Activated CD8-positive, alpha-beta memory T cell treated with anti-CD3 and anti-CD28 coated beads, Interleukin-2, amount 50 U/mL, for 4 hours (primary cell): ENCODE measurements around the gene RPS6KA1.
"Not testable (repeated sequence)": the region's sequence is repeated elsewhere in the genome, so short reads cannot be mapped to it uniquely, and the experiment has no call there.

ENCODE experiments used
- DNase-seq: peaks from one replicate; pipeline ENCODE4 v3.0.0-alpha.2; 2020

The RPS6KA1 gene

DNA sequence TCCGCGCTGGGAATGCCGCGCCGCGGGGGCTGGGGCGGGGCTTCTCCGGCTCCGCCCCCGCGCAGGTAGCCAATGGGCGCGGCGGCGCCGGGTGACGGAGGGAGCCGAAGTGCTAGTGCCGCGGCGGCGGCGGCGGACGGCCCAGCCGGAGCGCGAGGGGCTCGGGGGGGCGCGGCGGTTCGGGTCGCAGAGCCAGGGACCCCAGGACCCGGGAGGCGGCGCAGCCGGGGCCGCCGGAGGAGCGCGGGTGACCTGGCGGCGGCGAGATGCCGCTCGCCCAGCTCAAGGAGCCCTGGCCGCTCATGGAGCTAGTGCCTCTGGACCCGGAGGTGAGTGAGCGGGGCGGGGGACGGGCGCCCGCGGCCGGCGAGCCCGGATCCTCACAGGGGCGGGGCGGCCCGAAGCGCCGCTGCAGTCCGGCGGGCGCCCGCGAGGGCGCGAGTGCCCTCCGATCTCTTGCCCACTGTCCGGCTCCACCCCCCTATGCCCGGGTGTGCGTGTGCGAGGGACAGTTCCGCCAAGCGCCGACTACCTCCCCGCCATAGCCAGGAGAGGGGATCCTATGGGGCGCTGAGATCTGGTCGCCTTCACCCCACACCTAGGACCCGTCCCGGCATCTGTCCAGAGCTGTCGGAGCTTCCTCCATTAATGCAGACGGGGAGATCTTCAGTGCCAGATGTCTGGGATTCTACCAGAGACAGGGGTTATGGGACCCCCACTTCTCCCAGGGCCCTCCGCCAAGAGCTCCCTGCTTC is at the start of gene RPS6KA1:
Gene RPS6KA1 (plus strand): TSS at position 107 of the 755 bp plus-strand sequence. CDS start 160 bp downstream, at position 267.
- DNase-seq: peak; percentile 68

DNA sequence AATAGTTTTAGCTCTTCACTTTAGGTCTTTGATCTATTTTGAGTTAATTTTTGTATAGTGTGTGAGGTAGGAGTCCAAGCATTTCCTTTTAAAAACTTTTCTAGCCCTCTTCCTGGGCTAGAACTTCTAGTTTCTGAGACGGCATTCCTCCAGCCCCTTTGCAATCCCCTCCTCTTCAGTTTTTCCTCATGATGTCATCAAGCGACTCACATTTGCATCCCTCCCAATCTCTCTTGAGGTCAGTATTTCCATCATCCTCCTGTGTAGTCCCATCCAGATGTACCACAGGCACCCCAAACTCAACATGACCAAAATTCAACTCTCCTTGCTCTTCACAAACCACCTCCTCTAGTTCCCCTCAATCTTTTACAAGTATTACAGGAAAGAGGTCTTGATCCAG is 46.6 kb upstream of the RPS6KA1 start:
- DNase-seq: no peak

DNA sequence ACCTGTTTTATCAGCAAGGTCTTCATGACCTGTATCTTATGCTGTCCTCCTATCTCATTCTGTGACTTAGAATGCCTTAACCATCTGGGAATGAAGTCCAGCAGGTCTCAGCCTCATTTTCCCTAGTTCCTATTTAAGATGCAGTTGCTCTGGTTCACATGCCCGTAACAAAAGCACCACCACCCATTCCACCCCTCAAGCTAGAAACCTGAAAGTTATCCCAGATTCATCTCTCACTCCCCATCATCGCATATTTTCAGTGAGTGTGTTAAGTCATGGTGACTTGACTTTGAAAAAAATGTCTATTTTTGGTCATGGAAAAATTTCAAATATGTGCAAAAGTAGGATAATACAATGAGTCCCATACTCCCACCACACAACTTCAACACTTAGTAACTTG is 45.6 kb upstream of the RPS6KA1 start:
- DNase-seq: no peak

DNA sequence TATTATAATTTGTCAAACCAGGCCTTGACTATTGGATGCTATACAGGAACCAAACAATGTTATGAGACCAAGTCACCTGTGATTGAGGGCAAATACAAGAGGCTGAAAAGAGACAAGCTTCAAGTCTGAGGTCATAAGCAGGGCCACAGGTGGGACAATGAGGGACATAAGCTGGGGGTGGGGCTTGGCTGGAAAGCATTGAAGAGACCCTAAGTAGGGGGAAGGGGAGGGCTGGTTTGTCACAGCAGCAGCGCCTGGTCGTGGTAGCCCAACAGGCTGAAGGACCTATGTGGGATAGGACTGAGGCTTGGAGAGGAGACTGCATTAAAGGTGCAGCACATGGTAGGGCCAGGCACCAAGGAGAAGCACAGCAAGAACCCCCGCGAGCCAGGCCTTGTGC is 39.4 kb upstream of the RPS6KA1 start:
- DNase-seq: no peak

DNA sequence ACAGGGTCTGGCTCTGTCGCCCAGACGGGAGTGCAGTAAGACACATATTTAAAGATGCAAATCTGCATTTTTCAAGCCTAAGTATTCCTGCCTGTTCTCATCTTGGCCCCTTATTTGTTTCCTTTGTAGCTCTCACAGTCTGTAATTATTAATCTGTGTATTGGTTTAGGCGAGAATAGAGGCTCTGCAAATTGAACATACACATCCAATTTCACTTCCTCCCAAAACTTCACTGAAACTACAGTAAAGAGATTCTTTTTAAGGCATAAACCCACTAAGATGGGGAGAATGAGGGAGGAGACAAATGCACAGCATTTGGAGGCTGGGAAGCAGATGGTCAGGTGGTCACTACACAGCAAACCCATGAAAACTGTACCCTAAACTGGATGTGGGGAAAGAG is 36.3 kb upstream of the RPS6KA1 start:
- DNase-seq: no peak

DNA sequence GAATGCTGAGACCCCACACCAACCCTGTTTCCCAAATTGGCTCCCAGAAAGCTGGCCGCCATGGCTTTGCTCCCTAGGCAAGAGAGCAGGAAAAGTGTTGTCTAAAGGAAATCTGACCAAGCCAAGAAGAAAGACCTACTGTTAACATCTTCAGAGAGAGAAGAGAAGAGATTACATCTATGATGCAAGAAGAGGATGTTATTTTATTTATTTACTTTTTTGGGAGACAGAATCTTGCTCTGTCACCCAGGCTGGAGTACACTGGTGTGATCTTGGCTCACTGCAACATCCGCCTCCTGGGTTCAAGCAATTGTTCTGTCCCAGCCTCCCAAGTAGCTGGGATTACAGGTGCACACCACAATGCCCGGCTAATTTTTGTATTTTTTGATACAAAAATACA is 35.6 kb upstream of the RPS6KA1 start:
- no peak for DNase-seq

DNA sequence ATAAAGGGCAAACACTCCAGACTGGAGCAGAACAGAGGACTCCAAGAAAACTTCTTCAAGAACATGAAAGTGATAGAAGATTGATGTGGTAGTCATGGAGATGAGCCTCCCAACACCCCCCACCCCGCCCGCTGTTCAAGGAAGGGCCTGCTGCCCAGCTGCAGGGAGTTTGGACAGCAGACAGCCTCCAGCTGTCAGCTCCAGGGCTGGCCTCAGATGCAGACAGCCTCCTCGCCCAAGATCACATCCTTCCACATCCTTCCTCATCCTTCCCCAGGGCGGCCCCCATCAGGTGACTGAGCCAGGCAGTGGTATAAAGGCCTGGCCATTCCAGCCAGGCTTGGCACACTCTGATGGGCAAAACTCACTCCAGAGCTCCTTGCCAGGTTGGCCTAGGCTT is 32.7 kb upstream of the RPS6KA1 start:
- no peak for DNase-seq

DNA sequence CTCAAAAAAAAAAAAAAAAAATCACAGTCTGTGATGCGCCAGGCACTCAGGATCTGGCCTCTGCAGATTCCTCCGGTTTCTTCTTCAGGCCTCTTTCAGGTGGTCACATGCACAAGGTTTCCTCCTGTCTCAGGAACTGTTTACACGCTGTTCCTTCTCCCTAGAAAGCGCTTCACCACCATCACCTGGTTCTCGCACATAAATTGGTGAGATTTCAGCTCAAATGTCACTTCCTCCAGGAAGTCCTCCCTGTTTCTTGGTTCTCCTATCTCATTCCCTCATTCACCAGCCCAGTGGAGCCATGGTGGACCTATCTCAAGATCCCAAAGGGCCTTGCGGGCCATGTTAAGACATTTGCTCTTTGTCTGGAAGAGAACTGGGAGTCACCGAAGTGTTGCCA is 30.7 kb upstream of the RPS6KA1 start:
- no peak for DNase-seq

DNA sequence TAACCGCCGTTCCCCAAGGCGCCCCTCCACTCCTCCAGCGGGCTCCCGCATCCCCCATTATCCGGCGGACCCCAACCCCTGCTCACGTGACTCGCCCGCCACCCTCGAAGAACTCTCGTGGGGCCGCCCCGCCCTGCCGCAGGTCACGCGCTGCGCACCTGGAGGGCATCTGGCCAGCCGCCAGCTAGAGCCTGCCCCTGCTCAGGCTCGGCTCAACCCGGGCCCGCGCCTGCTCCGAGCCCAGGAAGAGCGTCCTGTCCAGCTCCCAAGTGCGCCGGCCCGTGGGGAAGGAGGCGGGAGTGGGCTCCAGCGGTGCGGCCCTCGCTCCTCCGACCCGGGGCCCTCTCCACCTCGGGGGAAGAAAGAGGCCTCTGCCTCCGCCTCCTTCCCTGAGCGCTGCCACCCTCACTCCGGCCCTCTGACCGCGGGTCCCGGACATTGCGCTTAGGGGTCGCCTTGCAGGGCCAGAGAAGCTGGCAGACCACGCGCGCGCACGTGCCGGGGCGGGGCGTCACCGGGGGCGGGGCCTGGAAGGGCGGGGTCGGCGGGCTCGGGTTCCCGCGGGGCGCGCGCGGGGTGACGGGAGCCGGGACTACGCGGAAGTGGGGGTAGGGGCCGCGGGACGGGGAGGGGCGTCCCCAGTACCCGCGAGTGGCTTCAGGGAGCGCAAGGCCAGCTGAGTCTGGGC is 28.9 kb upstream of the RPS6KA1 start:
- DNase-seq: peak; percentile 93

DNA sequence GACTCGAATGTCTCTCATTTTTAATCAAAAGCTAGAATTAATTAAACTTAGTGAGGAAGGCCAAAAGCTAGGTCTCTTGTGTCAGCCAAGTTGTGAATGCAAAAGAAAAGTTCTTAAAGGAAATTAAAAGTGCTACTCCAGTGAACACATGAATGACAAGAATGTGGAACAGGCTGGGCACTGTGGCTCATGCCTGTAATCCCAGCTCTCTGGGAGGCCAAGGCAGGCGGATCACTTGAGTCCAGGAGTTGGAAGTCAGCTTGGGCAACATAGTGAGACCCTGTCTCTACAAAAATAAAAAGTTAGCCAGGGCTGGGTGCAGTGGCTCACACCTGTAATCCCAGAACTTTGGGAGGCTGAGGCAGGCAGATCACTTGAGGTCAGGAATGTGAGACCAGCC is 18.9 kb upstream of the RPS6KA1 start:
- not testable (repeated sequence) for DNase-seq

DNA sequence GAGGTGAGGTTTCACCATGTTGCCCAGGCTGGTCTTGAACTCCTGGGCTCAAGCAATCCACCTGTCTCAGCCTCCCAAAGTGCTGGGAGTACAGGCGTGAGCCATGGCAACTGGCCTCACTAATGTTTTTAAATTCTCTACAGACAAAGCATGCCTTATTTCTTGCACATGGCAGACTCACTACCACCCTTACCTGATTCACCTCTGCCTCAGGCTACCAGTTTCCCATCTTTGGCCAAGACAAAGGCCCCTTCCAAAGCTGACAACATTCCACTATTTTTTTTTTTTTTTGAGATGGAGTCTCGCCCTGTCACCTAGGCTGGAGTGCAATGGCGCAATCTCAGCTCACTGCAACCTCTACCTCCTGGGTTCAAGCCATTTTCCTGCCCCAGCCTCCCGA is 13.7 kb upstream of the RPS6KA1 start:
- DNase-seq: not testable (repeated sequence)

DNA sequence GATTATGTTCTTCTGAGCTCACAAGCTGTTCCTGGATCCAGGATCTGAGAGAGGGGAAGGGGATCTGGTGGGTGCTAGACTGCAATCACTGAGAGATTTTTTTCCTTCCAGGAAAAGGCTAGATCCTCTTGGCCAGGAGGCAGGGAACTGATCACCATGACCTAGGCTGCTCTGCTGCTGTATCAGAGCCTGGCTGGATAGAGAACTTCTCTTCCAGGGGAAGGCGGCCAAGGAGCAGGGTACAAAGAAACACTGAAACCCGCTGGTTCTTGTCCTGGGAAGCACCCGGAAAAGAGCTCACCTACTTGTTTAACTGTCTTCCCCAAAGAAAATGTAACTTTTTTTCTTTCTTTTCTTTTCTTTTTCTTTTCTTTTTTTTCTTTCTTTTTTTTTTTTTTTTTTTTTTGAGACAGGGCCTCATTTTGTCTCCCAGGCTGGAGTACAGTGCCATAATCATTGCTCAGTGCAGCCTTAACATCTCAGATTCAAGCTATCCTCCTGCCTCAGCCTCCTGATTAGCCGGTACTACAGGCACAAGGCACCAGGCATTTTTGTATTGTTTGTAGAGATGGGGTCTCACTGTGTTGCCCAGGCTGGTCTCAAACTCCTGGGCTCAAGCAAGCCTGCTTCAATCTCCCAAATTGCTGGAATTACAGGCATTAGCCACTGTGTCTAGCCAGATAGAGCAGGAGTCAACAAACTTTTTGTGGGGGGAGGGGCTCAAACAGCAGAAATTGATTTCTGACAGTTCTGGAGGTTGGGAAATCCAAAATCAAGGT is 12.4 kb upstream of the RPS6KA1 start:
- DNase-seq: no peak

DNA sequence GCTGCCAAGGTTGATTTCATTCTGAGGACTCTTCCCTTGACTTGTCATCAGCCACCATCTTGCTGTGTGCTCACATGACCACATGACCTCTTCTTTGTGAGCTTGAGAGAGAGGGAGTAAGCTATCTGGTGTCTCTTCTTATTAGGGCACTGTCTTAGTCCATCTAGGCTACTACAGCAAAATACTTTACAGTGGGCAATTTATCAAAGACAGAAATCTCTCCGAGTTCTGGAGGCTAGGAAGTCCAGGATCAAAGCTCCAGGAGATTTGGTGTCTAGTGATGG is 11.9 kb upstream of the RPS6KA1 start:
- no peak for DNase-seq

DNA sequence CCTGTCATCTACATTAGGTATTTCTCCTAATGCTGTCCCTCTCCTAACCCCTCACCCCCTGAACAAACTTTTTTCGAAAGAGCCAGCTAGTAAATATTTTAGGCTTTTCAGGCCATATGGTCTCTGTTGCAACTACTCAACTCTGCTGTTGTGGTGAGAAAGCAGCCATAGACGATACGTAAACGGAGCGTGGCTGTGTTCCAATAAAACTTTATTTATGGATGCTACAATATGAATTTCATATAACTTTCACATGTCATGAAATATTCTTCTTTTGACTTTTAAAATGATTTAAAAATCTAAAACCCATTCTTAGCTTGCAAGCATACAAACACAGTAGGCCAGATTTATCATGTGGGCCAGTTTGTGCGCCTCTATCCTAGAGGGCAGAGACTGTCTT is 11.2 kb upstream of the RPS6KA1 start:
- no peak for DNase-seq

DNA sequence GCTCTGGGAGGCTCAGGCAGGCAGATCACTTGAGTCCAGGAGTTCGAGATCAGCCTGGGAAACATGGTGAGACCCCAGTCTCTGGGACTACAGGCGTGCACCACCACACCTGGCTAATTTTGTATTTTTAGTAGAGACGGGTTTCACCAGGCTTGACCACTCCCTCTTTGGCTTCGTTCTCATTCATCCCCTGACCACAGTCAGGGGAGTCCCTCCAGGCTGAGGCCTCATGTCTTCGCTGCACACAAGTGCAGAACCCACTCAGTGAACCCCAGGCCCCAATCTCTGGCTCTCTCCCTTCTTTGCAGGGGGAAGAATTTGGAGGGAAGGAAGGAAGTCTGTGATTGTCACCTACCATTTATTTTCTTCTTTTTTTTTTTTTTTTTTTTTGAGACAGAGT is 9.2 kb upstream of the RPS6KA1 start:
- no peak for DNase-seq

DNA sequence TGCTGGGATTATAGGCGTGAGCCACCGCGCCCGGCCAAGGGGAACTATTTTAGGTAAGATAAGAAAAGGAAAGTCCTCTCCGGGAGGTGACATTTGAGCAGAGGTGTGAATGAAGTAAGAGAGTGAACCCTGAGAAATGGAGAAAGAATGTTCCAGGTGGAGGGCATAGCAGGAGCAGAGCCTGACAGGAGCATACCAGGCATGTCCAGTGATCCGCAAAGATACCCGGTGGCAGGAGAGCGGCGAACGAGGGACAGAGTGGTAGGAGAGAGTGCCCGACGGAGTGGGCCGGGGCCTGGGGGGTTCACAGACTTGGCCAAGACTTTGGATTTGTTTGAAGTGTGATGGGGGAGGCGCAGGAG is 7.9 kb upstream of the RPS6KA1 start:
- no peak for DNase-seq

DNA sequence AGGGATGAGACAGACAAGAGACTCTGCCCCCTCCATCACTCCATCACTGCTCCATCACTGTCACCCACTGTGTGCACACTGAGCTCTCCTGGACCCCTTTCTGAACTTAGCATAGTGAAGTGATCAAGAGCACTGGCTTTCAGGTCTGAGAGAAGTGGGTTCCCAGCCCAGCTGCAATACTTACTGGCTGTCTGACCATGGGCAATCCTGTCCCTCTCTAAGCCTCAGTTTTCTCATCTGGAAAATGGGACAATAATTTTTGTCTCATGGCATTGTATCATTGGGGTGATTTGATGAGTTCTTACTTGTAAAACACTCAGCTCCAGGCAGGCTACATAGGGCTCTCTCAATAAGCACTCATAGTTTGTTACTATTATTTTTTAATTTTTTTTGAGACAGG is 7.5 kb upstream of the RPS6KA1 start:
- DNase-seq: no peak

DNA sequence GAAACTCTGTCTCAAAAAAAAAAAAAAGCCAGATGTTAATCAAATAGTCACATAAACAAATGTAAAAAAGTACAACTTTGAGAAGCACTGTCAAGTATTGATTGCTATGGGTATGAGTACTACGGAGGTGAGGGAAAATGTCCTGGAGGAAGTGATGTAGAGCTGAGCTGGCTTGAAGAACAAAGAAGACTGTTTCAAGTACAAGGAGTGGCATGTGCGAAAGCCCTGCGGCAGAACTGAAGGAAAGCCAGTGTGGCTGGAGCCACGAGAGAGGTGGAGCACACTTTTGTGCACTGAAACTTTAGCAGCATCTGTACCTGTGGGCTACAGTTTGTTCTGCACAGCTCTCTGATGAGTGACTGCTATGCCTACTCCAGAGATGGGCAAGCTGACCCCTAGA is 5.4 kb upstream of the RPS6KA1 start:
- no peak for DNase-seq

DNA sequence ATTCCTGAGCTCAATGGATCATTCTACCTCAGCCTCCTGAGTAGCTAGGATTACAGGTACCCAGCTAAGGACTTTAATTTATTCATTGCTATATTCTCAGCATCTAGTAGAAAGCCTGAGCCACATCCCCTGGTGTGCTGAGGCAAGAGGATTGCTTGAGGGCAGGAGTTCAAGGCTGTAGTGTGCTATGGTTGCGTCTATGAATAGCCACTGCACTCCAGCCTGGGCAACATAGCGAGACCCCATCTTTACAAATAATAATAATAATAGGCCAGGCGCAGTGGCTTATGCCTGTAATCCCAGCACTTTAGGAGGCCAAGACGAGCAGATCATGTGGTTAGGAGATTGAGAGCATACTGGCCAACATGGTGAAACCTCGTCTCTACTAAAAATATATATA is 3.3 kb upstream of the RPS6KA1 start:
- no peak for DNase-seq

DNA sequence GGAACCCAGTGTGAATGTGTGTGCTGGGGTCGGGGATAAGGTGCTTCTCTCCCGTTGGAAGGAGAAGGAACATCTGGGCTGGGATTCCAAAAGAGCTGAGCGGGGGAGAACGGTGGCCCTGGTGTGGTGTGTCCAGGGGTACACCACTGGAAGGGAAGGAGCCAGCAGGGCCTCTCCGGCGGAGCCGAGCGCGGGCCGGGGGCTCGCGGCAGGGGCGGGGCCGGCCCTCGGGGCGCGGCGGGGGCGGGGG is 231 bp upstream of the RPS6KA1 start:
- no peak for DNase-seq

DNA sequence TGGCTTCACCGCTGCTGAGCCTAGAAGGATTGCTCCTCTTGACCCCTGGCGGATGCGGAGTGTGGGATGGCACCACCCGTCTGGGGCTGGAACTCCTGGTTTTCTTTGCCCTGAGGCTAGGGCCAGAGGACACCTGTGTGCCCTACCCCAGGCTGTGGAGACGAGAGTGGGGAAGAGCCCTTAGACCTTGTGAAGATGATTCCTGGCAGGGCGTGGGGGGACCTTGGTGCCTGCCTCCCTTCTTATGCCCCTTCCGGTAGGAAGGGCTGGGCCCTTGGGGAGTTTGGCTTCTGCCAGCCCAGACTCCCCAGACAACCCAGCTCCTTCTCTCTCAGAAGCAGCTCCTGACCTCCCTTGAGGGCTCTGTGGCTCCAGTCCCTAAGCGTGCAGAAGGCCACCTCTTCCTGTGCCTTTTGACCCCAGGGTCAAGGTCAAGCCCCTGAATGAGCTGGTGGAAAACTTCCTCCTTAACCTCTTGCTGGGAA is 891 bp downstream of the RPS6KA1 start:
- no peak for DNase-seq

DNA sequence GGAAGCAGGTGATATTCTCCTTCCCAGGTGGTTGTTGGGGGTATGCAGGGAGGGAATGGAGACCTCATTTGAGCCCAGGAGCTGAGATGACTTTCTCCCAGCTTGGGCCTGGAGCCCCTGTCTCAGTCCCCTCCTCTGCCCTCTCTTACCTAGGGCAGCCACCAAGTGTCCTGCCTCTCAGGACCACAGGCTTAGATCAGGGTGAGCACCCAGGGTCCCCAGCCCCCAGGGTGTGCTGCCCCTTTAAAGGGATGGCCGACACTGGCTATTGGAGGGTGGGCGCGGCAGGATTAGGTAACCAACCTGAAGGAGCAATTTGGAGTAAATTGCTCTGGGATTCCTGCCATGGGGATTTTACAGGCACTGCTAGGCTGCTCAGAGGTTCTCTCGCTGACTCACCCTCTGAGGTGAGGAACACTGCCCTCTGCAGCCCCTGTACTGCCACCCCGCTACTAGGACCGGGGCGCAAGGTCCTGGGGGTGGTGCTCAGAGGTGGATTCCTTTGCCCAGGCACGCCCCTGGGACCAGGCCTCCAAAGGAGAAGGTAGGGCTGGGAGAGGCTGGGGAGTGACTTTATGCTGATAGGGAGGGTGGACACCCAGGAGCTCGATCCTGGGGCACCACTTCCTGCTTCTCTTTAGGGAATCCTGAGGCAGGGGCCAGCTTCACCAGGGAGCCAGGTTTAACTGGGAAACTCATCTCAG is 1.5 kb downstream of the RPS6KA1 start:
- no peak for DNase-seq

DNA sequence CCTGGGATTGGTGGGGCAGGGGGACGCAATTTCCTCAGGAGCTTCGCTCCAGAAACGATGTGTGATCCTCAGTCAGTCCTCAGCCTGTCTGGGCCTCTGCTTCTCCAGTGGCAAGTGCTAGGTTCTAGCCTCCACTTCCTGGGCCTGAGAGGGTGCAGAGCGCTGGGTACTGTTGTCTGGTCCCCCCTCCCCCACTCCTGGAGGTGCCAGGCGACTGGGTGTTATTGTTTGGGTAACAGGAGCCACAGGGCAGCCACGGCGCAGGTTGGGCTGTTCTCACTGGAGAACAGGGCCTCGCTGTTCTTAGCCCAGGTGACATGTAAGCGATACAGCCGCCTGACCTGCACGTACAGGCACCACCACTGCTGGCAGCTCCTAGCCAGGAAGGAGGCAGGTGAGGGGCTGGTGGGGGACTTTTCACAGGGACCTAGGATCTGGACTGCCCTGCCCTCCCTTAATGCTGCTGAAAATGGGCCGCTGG is 2.1 kb downstream of the RPS6KA1 start:
- DNase-seq: no peak
